ENCODE data around the gene PLEKHS1. TPM values are rescaled to one million over a fixed set of nuclear protein-coding genes. Genes with fewer than 3 reads are reported as not detected.

PLEKHS1 gene
- total RNA-seq, 1 donor from 2014 or later: not detected

DNA sequence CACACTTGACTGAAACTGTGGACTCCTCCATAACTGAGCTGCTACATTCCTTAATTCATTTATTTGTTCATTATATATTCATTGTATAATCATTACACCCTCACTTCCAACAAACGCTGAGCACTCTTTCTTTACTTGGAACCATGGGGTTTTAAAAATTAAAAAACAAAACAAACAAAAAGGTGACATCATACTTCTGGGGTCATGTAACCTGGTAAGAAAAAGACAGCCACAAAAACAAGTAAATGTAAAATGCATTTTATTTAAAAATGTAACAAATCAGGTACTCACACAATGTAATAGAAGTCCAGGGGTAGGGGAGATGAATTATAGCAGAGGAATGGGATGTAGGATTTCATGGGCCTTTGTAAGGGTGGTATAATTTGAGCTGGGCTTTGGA lies 25.1 kb downstream of the PLEKHS1 start:
- H3K27ac ChIP-seq: no peak overlapping the region
- H3K4me3 ChIP-seq: no peak overlapping the region
- H3K9me3 ChIP-seq: no peaks in the 10 kb centered on the region
- intact Hi-C loops (cut with DNase I): no loop called here
- DNase-seq: no peak
- TF ChIP-seq CTCF (IDR thresholded peaks at IDR 0.05): no peak
- no peaks in the 10 kb centered on the region for H3K27me3 ChIP-seq
- H3K4me1 ChIP-seq: no peaks in the 10 kb centered on the region
- ATAC-seq: no peak
- H3K36me3 ChIP-seq: no peaks in the 10 kb centered on the region

DNA sequence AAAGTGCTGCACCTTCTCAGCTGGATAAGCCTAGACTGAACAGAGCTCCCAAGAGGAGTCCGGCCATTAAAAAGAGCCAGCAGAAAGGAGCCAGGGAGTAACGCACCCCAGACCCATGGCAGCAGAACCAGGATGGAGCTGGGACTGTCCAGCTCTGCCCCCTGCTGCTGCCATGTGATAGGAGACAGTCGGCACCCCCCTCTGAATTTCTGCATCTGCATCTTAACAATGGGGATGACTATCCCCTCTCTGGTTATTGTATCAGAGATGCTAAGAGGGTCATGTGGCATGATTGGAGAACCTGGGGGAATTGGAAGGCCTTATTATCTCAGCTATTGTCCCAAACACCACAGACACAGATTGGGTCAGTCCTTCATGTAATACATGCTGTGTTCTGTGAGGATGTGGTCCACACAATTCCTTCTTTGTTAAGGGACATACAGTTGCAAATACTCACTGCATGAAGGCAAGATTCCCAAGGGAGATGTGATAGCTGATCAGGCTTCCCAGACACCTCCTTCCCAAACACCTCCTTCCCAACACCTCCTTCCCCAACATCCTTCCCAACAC lies 29.3 kb downstream of the PLEKHS1 start:
- TF ChIP-seq CTCF (IDR thresholded peaks at IDR 0.05): no peak
- Histone ChIP-seq H3K9me3 (no peaks in the 10 kb centered on the region), H3K27me3 (no peaks in the 10 kb centered on the region), H3K36me3 (no peaks in the 10 kb centered on the region), H3K4me1 (no peaks in the 10 kb centered on the region), H3K4me3 (no peak overlapping the region), H3K27ac (no peak overlapping the region)
- ATAC-seq: peak; percentile 25
- DNase-seq: no peak
- intact Hi-C loops (cut with DNase I): no loop called here

GRCh38 chr10:113782367-113782766 lies 30.9 kb downstream of the PLEKHS1 start:
- DNase-seq (no peak), ATAC-seq (no peak)
- H3K9me3 ChIP-seq: no peaks in the 10 kb centered on the region
- no peaks in the 10 kb centered on the region for H3K4me1 ChIP-seq
- H3K4me3 ChIP-seq: no peak overlapping the region
- intact Hi-C loops (cut with DNase I): no loop called here
- H3K36me3 ChIP-seq: no peaks in the 10 kb centered on the region
- no peak overlapping the region for H3K27ac ChIP-seq
- TF ChIP-seq CTCF (IDR thresholded peaks at IDR 0.05): no peak
- no peaks in the 10 kb centered on the region for H3K27me3 ChIP-seq

DNA sequence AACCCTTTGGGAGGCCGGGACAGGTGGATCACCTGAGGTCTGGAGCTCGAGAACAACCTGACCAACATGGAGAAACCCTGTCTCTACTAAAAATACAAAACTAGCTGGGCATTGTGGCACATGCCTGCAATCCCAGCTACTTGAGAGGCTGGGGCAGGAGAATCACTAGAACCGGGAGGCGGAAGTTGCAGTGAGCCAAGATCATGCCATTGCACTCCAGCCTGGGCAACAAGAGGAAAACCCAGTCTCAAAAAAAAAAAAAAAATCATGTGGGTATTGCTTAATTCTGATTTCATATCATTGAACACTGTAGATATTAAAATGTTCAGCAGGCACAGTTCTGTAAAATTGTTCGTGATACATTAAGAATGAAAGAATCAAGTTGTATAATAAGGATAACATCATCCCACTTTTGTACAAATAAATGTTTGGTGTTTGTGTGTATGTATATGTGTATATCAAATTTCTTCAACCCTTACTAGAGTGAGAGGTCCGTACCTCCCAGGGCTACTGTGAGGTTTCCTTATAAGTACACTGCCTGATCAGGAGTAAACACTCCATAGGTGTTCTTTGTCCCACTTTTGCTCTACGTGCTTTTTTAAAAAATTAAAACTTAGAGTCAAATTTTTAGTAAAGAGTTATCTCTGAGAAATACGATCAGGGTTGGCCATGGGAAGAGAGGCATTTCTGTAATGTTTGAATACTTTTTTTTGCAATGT lies 31.7 kb downstream of the PLEKHS1 start:
- DNase-seq (no peak), ATAC-seq (no peak)
- H3K27ac ChIP-seq: no peak overlapping the region
- H3K36me3 ChIP-seq: no peaks in the 10 kb centered on the region
- no peak for TF ChIP-seq CTCF (IDR thresholded peaks at IDR 0.05)
- H3K4me3 ChIP-seq: no peak overlapping the region
- H3K27me3 ChIP-seq: no peaks in the 10 kb centered on the region
- intact Hi-C loops (cut with DNase I): no loop called here
- H3K4me1 ChIP-seq: no peaks in the 10 kb centered on the region
- no peaks in the 10 kb centered on the region for H3K9me3 ChIP-seq

DNA sequence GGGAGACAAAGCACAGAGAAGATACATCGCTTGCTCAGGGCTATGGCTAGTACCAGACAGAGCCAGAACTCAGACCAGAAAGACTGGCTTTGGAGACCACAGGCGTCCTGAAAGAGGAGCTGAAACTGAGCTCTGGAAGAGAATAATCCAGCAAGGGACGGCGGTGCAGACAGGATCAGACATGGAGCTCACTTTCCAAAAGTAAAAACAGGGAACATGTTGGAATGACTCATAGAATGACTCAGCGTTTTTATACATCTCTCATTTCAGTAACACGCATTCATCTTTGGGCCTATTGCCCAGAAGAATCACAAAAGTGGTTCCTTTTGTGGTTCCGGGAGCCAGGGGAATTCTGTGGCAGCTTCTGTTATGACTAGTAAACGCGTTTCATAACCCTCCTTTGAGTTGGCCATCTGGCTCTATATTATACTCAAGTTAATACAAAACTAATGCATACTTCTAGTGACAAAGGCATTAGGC lies 37.2 kb downstream of the PLEKHS1 start:
- Histone ChIP-seq H3K27me3 (no peaks in the 10 kb centered on the region), H3K36me3 (no peaks in the 10 kb centered on the region), H3K9me3 (no peaks in the 10 kb centered on the region), H3K4me3 (no peak overlapping the region), H3K27ac (no peak overlapping the region), H3K4me1 (no peaks in the 10 kb centered on the region)
- no peak for TF ChIP-seq CTCF (IDR thresholded peaks at IDR 0.05)
- ATAC-seq (no peak), DNase-seq (no peak)
- intact Hi-C loops (cut with DNase I): no loop called here

Measured in upper lobe of right lung (tissue), 1 donor.